ENCODE results near the gene CRYBG1.
A peak's percentile ranks its signal among the peaks of the same experiment; 100 is the strongest.
"Not testable (repeated sequence)": the region's sequence is repeated elsewhere in the genome, so short reads cannot be mapped to it uniquely, and the experiment has no call there.

Gene CRYBG1

DNA sequence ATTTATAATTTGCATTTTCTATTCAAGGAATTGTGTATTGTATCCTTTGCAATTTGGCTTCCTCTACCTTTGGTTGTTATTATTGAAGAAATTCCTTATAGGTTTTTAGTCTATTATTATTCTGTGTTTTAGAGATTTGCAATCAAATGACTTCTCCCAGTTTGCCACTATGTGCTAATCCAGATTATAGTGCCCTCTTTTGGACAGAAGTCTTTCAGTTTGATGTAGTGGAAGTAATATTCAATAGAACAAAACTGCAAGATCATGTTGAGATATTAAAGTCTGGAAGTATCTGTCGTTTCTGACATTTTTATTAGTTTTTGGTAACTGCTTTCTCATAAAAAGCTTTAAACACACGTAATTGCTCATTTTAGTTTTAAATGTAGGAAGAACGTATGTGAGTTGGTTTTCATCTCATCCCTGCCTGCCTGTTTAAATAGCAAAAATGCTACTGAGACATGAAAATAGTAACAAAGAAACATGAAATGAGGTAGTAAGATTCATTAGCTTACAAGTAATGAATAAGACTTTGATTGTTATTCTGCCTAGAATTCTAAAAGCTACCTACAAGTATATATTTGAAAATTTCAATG is 195.9 kb downstream of the CRYBG1 start:
- DNase-seq (ENCODE audit: low read depth in 1 of 2, low spot score in 1 of 2), result no peak
- no peaks in the 10 kb centered on the region for H3K27me3 ChIP-seq (ENCODE audit: insufficient read depth, poor library complexity, severe bottlenecking)
- no peak for TF ChIP-seq SPI1 (IDR thresholded peaks at IDR 0.05; ENCODE audit: borderline replicate concordance, low read depth)
- TF ChIP-seq, protein P1, sequence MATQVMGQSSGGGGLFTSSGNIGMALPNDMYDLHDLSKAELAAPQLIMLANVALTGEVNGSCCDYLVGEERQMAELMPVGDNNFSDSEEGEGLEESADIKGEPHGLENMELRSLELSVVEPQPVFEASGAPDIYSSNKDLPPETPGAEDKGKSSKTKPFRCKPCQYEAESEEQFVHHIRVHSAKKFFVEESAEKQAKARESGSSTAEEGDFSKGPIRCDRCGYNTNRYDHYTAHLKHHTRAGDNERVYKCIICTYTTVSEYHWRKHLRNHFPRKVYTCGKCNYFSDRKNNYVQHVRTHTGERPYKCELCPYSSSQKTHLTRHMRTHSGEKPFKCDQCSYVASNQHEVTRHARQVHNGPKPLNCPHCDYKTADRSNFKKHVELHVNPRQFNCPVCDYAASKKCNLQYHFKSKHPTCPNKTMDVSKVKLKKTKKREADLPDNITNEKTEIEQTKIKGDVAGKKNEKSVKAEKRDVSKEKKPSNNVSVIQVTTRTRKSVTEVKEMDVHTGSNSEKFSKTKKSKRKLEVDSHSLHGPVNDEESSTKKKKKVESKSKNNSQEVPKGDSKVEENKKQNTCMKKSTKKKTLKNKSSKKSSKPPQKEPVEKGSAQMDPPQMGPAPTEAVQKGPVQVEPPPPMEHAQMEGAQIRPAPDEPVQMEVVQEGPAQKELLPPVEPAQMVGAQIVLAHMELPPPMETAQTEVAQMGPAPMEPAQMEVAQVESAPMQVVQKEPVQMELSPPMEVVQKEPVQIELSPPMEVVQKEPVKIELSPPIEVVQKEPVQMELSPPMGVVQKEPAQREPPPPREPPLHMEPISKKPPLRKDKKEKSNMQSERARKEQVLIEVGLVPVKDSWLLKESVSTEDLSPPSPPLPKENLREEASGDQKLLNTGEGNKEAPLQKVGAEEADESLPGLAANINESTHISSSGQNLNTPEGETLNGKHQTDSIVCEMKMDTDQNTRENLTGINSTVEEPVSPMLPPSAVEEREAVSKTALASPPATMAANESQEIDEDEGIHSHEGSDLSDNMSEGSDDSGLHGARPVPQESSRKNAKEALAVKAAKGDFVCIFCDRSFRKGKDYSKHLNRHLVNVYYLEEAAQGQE (IDR thresholded peaks at IDR 0.05; ENCODE audit: insufficient replicate concordance, low read depth), result no peak
- TF ChIP-seq, protein P2, sequence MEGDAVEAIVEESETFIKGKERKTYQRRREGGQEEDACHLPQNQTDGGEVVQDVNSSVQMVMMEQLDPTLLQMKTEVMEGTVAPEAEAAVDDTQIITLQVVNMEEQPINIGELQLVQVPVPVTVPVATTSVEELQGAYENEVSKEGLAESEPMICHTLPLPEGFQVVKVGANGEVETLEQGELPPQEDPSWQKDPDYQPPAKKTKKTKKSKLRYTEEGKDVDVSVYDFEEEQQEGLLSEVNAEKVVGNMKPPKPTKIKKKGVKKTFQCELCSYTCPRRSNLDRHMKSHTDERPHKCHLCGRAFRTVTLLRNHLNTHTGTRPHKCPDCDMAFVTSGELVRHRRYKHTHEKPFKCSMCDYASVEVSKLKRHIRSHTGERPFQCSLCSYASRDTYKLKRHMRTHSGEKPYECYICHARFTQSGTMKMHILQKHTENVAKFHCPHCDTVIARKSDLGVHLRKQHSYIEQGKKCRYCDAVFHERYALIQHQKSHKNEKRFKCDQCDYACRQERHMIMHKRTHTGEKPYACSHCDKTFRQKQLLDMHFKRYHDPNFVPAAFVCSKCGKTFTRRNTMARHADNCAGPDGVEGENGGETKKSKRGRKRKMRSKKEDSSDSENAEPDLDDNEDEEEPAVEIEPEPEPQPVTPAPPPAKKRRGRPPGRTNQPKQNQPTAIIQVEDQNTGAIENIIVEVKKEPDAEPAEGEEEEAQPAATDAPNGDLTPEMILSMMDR (IDR thresholded peaks at IDR 0.05; ENCODE audit: insufficient read depth, low read length), result peak; percentile 1
- H3K4me3 ChIP-seq (replicated peaks; ENCODE audit: insufficient read depth, low read length), result no peak overlapping the region
- no peak overlapping the region; the same call in 1 of the 2 replicates for H3K27ac ChIP-seq (replicated peaks)

DNA sequence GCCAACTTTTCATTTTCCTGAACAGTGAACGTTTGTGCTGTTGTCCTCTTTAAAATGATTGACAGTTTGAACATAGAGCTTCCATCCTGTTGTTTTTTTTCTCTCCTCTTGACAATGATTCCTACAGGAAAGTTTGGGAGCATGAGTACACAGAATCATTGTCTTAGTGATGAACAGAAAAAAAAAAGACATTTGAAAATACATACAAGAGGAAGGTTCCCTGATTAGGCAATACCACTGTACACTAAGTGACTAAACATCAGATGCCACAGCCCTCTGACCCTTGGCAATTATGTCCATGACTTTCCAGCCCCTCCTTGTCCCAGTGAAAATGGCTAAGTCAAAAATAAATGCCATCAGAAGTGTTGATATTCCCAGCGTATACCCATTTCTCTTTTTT is 197.3 kb downstream of the CRYBG1 start:
- no peak for DNase-seq (ENCODE audit: low read depth in 1 of 2, low spot score in 1 of 2)
- TF ChIP-seq POLR2AphosphoS5 (IDR thresholded peaks at IDR 0.05; ENCODE audit: low read depth) (no peak), GABPA (IDR thresholded peaks at IDR 0.05; ENCODE audit: low read depth) (no peak)
- Histone ChIP-seq H3K27me3 (ENCODE audit: insufficient read depth, poor library complexity, severe bottlenecking) (no peaks in the 10 kb centered on the region), H3K27ac (replicated peaks) (no peak overlapping the region), H3K4me3 (replicated peaks; ENCODE audit: insufficient read depth, low read length) (no peak overlapping the region)

DNA sequence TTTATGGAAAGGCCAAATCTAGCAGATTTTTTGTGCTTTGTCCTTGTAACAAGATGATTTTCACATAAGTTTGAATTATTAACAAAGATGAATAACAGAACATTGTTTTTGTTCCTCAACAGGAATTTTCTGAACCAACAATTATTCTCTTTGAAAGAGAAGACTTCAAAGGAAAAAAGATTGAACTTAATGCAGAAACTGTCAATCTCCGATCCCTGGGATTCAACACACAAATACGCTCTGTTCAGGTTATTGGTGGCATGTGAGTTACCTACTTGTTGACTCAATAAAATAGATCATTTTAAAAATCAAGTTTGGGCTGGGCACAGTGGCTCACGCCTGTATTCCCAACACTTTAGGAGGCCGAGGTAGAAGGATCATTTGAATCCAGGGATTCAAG is 197.8 kb downstream of the CRYBG1 start:
- Histone ChIP-seq H3K27ac (replicated peaks) (no peak overlapping the region; the same call in 1 of the 2 replicates), H3K27me3 (ENCODE audit: insufficient read depth, poor library complexity, severe bottlenecking) (no peaks in the 10 kb centered on the region), H3K4me3 (replicated peaks; ENCODE audit: insufficient read depth, low read length) (no peak overlapping the region)
- TF ChIP-seq POLR2AphosphoS5 (IDR thresholded peaks at IDR 0.05; ENCODE audit: low read depth) (no peak), GABPA (IDR thresholded peaks at IDR 0.05; ENCODE audit: low read depth) (no peak), SPI1 (IDR thresholded peaks at IDR 0.05; ENCODE audit: borderline replicate concordance, low read depth) (no peak)
- TF ChIP-seq, protein P1 (IDR thresholded peaks at IDR 0.05; ENCODE audit: insufficient replicate concordance, low read depth), result no peak
- TF ChIP-seq, protein P2 (IDR thresholded peaks at IDR 0.05; ENCODE audit: insufficient read depth, low read length), result no peak
- no peak for DNase-seq (ENCODE audit: low read depth in 1 of 2, low spot score in 1 of 2)

DNA sequence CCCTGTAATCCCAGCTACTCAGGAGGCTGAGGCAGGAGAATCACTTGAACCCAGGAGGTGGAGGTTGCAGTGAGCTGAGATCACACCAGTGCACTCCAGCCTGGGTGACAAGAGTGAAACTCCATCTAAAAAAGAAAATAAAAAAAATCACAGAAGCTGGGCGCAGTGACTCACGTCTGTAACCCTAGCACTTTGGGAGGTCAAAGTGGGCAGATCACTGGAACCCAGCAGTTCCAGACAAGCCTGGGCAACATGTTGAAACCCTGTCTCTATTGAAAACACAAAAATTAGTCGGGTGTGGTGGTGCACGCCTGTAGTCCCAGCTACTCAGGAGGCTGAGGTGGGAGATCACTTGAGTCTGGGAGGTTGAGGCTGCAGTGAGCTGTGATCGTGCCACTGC is 199.1 kb downstream of the CRYBG1 start:
- not testable (repeated sequence) for H3K27ac ChIP-seq (replicated peaks); H3K27me3 ChIP-seq (ENCODE audit: insufficient read depth, poor library complexity, severe bottlenecking); DNase-seq (ENCODE audit: low read depth in 1 of 2, low spot score in 1 of 2); H3K4me3 ChIP-seq (replicated peaks; ENCODE audit: insufficient read depth, low read length)

DNA sequence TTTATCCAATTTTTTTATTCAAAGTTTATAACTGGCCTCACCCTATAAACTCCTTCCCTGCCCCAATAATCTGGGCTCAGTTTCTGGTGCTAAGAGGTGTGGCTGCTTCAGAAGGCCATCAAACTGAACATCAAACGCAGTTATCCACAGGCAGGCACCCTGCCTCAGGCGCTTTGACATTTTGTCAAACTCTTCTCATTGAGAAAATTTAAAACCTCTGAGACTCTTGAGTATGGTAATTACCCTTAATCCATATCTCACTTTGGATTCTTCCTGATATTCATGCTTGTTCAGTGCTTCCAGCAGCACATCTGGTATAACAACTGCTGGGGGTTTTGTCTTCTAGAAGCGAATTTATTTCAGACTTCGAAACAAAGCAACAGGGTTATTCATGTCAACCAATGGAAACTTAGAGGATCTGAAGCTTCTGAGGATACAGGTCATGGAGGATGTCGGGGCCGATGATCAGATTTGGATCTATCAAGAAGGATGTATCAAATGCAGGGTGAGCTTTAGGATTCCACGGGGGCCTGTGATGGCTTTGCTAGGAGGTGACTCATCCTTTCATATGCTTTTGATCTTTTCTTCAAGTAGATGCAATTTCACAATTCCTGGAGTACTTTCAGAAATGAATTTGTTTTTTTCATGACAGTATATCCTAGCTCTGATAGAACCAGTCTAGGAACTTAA is 200.6 kb downstream of the CRYBG1 start:
- Histone ChIP-seq H3K27me3 (ENCODE audit: insufficient read depth, poor library complexity, severe bottlenecking) (no peaks in the 10 kb centered on the region), H3K27ac (replicated peaks) (peak overlapping the region; percentile 56)
- DNase-seq (ENCODE audit: low read depth in 1 of 2, low spot score in 1 of 2), result peak in 1 of 2 experiments; percentile 39

More for the DNA sequence above, 200.6 kb downstream of the CRYBG1 start:
- H3K4me3 ChIP-seq (replicated peaks; ENCODE audit: insufficient read depth, low read length), result no peak overlapping the region
- TF ChIP-seq, protein P1 (IDR thresholded peaks at IDR 0.05; ENCODE audit: insufficient replicate concordance, low read depth), result no peak
- TF ChIP-seq, protein P2 (IDR thresholded peaks at IDR 0.05; ENCODE audit: insufficient read depth, low read length), result no peak
- TF ChIP-seq POLR2AphosphoS5 (IDR thresholded peaks at IDR 0.05; ENCODE audit: low read depth), result no peak
- no peak for TF ChIP-seq GABPA (IDR thresholded peaks at IDR 0.05; ENCODE audit: low read depth)
- no peak for TF ChIP-seq SPI1 (IDR thresholded peaks at IDR 0.05; ENCODE audit: borderline replicate concordance, low read depth)
